ENCODE data around the gene PGM1.

PGM1 gene

DNA sequence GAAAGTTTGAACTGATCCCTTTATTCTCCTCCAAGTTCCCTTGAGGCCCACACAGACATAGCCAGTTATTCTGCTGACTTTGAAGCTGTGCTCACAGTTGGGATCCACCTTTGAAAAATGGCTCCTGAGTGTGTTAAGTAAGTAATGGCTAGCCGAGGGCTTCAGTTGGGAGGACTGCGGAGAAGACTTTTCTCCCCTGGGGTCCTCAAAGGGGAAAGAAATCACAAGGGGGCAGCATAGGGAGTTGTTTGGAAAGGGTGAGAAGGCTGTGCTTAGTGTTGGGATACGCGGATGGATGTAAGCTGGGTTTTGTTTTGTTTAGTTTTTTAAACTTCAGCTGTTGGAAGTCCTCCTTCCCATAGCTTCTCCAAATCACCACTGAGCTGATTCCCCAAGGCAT is 8.3 kb downstream of the PGM1 start:
- DNase-seq: no peak

DNA sequence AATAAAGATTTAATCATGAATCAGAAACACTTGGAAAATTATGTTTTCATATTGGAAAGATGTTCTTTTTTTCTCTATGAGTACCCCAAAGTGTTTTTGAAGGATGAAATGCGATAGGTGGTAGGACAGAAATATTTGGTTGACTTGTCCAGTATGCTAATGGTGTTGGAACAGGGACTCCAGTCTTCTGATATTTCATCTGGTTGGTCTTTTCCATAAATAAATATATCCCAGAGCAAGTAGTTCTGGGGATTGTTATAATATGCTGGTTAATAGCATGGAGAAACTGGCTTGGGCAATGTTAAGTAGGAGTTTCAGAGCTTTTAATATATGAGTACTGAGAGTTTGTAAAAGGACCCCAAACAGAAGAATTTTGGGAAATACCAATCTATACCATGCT is 8.7 kb downstream of the PGM1 start:
- no peak for DNase-seq

DNA sequence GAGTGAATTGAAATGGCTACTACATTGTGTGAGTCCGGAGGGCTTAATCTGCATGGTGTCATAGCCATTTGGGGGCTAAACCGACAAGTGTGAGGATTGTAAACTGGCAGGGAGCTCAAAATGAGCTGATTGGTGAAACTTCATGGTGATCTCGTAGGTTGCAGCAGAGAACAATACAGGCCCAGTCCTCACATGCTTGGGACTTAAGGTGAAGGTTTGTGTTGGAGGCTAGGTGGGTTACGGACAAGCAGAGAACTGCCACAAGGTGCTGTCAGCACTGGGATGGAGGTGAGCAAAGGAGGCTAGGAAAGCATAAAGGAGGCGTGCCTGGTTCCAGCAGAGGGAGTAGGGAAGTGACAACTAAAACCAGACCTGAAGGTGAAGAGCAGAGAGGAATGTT is 9.4 kb downstream of the PGM1 start:
- no peak for DNase-seq

GRCh38 chr1:63603810-63604209 is 10.6 kb downstream of the PGM1 start:
- DNase-seq: no peak

- no peak for DNase-seq
Measured at GRCh38 chr1:63607322-63607721, 14.1 kb downstream of the PGM1 start.

DNA sequence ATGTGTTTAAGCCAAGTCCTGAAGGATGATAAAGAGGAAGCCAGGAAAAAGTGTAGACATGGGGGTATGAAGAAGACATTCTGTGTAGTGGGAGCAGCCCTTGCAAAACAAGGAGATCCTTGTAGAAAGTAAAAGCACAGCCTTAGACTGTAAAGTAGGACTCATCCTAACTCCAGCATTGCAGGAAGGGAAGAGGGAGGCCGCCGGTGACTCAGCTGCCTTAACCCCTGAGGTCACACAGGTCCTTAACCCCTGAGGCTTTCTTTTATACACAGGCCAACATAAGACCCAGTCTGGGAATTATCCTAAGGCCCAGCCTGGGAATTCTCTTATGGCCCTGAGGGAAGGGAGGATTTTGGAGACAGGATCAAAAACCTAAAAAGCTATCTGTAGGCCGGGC is 18.0 kb downstream of the PGM1 start:
- DNase-seq: no peak

DNA sequence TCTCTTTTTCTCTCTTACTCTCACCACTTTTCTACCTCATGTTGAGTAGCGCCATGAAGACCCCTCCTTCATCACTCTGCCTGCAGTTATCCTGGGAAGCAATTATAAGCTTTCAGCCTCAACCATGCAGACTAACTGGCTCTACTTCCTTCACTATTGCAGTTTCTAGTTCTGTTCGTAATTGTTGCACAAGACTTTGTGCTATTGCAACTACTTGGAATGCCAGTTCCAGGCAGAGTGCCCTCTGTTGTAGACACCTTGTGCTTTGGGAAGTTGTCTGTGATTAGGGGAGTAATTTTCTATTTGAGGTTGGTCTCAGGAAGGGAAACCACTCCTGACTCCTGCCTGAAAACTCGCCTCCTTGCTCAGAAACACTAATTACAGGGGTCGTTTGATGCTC is 19.4 kb downstream of the PGM1 start:
- no peak for DNase-seq

DNA sequence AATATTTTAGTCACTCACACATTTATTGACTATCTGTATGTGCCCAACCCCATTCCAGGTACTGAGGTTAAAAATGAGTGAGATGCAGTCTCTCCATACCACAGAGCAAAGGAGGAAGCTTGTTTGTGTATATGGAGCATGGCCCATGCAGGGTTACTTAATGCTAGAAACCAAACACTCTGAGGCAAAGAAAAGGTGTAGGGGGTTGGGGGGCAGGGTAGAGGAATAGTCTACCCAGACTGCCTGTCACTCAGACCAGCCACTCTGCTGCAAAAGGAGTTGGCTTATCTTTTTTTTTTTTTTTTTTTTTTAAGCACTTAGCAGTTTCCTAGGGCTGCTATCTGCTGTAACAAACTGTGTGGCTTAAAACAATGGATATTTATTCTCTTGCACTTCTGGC is 19.8 kb downstream of the PGM1 start:
- no peak for DNase-seq

DNA sequence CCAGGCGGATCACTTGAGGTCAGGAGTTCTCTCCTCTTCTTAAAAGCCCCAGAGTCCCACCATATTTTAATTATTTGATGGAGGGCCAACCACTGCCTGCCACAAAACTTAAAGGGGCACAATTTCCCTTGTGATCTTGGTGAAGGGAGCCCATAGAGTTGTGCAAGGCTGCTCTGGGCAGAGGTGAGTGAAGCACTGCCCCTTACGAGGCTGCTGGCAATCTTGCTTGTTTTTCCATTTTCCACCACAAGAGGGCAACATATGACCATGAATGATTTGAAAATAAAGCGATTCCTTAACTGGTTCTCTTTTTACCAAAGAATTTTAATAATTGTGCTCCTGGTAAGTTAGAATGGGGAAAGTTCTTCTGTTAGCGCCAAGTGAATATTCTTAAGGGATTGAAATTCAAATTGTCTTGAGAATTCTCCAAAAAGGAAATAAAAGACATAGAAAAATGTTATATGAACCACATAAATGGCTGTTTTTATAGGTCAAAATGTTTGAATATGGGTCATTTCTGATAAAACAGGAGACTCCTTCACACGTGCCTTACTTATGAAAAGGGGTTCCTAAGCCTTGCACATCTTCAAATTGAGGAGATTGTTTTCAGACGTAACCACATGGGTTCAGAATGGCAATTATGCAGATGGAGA is 22.7 kb downstream of the PGM1 start:
- peak; percentile 50 for DNase-seq

DNA sequence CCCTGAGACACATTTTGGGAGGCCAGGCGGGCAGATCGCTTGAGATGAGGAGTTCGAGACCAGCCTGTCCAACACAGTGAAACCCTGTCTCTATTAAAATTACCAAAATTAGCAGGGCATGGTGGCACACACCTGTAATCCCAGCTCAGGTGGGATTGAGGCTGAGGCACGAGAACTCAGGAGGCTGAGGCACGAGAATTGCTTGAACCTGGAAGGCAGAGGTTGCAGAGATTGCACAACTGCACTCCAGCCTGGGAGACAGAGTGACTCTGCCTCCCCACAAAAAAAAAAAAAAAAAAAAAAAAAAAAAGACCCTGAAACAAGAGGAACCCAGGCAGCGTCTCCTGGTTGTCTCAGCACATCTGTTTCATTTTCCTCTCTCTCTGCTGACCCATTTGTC is 24.2 kb downstream of the PGM1 start:
- no peak for DNase-seq

DNA sequence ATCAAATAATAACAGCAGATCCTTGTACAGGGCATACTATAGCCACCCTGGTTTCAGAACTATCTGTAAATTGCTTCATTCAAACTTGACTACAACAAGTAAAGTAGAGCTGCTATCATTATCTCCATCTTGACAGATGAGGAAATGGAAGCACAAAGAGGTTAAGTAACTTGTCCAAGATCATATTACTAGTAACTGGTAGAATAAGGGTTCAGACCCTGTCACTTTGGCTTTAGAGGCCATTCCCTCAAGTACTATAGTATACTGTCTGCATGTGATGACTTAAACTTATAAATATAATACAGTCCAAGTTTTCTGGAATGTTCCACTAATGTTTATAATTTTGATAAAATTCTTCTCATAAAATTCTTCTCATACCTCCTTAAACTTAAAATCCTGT is 24.8 kb downstream of the PGM1 start:
- DNase-seq: no peak

DNA sequence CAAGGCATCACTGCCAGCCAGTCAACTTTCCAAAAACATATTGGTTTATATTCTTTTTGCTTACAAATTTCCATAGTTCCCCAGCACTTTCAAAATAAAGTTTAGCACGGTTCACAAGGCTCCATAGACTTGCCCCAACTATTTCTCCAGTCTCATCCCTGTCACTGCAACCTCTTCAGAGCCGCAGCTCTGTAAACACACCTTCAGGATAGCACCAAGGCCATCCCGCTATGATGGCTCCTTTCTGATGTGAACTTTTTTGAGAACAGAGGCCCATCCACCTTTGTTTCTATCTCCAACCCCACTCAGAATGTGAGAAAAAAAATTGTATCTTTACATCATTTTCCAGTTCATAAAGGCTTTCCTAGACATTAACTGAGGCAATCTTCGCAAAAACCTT is 26.3 kb downstream of the PGM1 start:
- no peak for DNase-seq

GRCh38 chr1:63620671-63621070 is 27.5 kb downstream of the PGM1 start:
- no peak for DNase-seq

DNA sequence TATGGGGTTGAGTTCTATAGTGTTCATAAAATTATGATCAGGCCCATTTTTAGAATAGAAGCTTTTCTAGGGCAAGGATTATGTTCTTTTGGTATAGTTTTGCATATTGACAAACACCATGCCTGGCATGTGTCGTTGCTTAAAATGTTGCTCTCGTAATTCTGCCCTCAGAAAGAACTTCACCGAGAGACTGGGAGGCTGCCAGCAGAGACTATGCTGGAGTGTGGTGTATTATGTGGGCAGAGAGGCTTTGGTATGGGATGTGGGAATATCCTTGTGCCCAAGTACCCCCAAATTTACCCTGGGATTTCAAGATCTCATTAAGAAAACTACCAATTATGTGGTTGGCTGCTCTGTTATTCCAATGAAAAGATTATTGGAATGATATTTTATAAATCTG is 27.9 kb downstream of the PGM1 start:
- DNase-seq: no peak

DNA sequence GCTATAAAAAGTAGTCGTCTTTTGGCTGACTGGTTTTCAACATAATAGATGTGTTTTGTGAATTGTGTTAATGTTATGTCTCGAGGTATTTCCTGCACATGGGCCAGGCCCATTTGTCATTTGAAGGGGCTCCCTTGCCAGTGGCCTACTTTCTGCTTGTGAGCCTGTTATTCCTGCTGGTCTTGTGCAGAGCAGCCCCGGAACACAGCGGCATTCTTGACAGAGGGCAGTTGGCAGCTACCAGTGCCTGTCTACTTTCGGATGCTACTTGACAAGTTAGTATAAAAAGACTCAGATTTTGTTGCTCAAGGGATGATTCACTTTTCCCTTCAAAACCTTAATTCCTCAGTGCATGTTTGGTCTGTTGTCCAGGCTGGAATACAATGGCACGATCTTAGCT is 28.5 kb downstream of the PGM1 start:
- no peak for DNase-seq

DNA sequence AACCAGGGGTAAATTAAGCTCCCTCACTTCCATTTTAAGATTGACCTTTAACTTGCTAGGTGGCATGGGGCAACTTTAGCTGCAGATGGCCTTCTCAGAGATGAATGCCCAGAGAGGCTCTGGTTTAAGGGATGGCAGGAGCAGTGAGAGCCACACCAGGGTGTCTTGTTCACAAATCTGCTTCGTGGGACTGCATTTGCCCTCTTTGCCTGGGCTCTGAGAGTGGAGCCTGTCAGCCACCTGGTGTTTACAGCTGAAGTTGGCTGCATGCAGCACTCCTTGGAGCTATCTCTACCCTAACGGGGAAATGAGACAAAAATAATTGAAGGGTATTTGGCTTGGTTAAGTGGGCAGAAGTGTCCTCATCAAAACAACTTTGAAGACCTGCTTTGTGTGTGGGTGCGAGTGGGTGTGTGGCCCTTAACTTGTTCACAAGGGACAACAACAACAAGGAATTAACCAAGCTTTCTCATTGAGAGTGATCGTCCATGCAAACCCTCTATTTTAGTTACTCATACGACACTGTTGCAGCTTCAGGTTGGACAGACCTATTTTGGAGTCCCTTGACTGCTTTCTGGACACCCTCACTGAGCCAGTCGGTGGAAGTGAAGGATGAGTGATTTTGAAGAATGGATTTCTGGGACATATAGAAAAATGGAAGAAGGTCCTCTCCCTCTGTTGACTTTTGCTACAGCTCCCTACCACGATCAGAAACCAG is 29.8 kb downstream of the PGM1 start:
- no peak for DNase-seq

DNA sequence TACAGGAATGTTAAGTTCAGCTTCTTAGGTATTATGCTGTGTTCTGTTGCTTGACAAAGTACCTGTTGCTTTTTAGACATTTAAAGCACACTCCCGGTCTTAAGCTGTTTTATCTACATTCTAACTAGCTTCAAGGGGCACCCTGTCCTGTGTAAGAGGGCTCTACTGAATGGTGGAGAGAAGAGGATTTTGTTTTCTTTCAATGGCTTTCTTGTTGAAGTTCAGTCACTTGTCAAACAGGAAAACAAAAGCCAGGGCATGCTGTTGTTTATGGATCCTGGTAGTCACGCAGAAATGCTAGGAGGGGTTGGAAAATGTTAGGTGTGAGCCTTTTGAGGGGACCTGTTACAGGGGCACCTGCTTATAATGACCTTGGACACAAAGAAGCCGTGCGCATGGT is 30.7 kb downstream of the PGM1 start:
- no peak for DNase-seq

DNA sequence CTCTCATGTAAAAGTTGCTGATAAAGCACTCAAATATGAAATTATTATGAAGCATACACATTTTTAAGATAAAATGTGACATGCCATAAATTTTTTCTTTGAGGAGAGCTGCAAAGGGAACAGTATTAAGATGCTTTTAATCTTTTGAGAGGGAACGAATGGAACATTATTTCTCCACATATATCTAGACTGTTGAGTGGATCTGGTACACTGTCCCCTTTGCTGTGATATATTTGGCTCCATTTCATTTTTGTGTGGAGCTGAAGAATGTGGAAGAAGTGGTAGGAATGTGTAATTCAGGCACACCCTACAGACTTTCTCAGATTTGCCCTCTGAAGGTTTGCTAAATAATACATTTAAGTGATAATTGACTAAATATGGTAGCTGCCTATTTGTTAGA is 31.7 kb downstream of the PGM1 start:
- no peak for DNase-seq

GRCh38 chr1:63626222-63626621 is 33.0 kb downstream of the PGM1 start:
- no peak for DNase-seq

- DNase-seq: no peak
Measured at GRCh38 chr1:63628607-63629006, 35.4 kb downstream of the PGM1 start.

DNA sequence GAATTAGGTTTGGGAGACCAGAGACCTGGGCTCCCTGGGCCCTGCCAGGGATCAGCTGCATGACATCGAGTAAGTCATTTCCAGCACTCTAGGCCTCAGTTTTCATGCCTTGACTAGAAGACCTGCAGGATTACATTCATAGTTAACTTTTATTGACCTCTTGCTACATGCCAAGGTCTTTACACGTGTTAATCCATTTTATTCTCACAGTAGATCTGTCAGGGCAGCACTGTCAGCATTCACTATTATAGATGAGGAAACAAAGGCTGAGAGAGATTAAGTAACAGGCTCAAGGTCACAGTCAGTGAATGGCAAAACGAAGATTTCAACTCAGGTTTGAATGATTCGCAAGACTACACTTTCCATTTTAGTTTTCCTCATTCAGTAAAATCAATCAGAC is 37.0 kb downstream of the PGM1 start:
- no peak for DNase-seq

GRCh38 chr1:63630666-63631065 is 37.5 kb downstream of the PGM1 start:
- DNase-seq: no peak

- DNase-seq: no peak
Measured at GRCh38 chr1:63632110-63632509, 38.9 kb downstream of the PGM1 start.

DNA sequence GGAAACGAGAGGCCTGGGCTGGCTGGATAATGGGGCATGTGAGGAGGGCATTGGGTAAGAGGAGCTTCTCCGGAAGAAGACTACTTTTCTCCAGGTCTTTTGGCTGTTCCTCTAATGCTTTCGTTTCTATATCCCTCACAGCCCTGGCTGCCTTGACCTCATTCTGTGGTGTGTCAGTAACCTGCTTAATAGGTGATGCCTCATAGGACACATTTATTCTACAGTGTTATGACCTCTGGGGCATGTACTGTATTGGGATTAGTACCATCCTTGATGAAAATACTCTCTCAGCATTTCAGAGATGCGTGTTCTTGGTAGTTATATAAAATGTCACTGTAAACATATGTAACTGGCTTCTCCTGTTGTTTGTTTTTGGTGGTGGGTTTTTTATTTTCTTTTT is 40.1 kb downstream of the PGM1 start:
- no peak for DNase-seq

DNA sequence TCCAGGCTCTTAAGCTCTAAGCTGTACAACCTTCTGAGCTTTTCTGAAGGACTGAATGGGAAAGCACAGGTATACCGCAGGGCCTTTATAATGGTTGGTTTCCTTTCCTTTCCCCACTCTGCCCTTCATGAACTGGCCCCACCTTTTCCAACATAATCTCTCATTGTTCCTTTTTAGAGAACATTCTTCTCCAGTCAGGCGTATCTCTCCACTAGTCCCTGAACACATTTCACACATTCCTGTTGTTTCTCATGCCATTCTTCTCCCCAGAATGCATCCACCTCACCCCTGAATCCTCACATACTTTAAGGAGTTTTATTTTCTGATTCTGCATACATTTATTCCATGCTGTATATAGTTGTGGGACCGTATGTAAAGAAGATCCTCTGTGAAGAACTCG is 41.3 kb downstream of the PGM1 start:
- DNase-seq: no peak

All from activated CD4-positive, CD25-positive, alpha-beta regulatory T cell treated with anti-CD3 and anti-CD28 coated beads, Interleukin-2, amount 50 U/mL, for 72 hours (primary cell).